GM18507 (cell line): ENCODE measurements around the gene EPN2.
"Not testable (repeated sequence)": the region's sequence is repeated elsewhere in the genome, so short reads cannot be mapped to it uniquely, and the experiment has no call there.

Source experiments
- DNase-seq: peaks from one replicate; pipeline ENCODE4 v3.0.0; 2011; ENCODE audit warnings: low read depth; ENCODE audit not compliant: insufficient read length; ENCODE audit errors: extremely low spot score
- FAIRE-seq: peaks from 2 replicates; lab custom pipeline; 2011; peaks lifted over from hg19 to GRCh38; lab: Jason Lieb, UNC

The EPN2 gene

GRCh38 chr17:19262650-19263631 lies 25.8 kb downstream of the EPN2 start:
- DNase-seq, result no peak
- FAIRE-seq, result no peak

GRCh38 chr17:19263641-19264051 lies 26.5 kb downstream of the EPN2 start:
- no peak for FAIRE-seq

GRCh38 chr17:19264268-19264667 lies 27.1 kb downstream of the EPN2 start:
- FAIRE-seq (no peak), DNase-seq (no peak)

More at GRCh38 chr17:19263641-19264051, 26.5 kb downstream of the EPN2 start:
- no peak for DNase-seq

GRCh38 chr17:19264681-19265080 lies 27.5 kb downstream of the EPN2 start:
- FAIRE-seq (no peak), DNase-seq (no peak)

- DNase-seq, result no peak
- no peak for FAIRE-seq
Observed at GRCh38 chr17:19265755-19266154, 28.6 kb downstream of the EPN2 start.

GRCh38 chr17:19268611-19269010 lies 31.4 kb downstream of the EPN2 start:
- no peak for DNase-seq
- FAIRE-seq, result no peak

GRCh38 chr17:19269106-19269505 lies 31.9 kb downstream of the EPN2 start:
- FAIRE-seq, result no peak

GRCh38 chr17:19269641-19270040 lies 32.5 kb downstream of the EPN2 start:
- FAIRE-seq (no peak), DNase-seq (no peak)

More at GRCh38 chr17:19269106-19269505, 31.9 kb downstream of the EPN2 start:
- DNase-seq, result no peak

GRCh38 chr17:19270347-19270703 lies 33.2 kb downstream of the EPN2 start:
- DNase-seq, result no peak
- no peak for FAIRE-seq

- DNase-seq (no peak), FAIRE-seq (peak; percentile 80)
Observed at GRCh38 chr17:19270704-19271611, 33.8 kb downstream of the EPN2 start.

- FAIRE-seq (no peak), DNase-seq (no peak)
Observed at GRCh38 chr17:19271780-19272357, 34.7 kb downstream of the EPN2 start.

- no peak for FAIRE-seq
- no peak for DNase-seq
Observed at GRCh38 chr17:19273731-19274130, 36.6 kb downstream of the EPN2 start.

GRCh38 chr17:19274893-19275292 lies 37.7 kb downstream of the EPN2 start:
- DNase-seq (no peak), FAIRE-seq (no peak)

- FAIRE-seq (no peak), DNase-seq (no peak)
Observed at GRCh38 chr17:19275457-19276127, 38.4 kb downstream of the EPN2 start.

GRCh38 chr17:19278284-19278683 lies 41.1 kb downstream of the EPN2 start:
- DNase-seq, FAIRE-seq: not testable (repeated sequence)

GRCh38 chr17:19278729-19279128 lies 41.6 kb downstream of the EPN2 start:
- FAIRE-seq (no peak), DNase-seq (no peak)

GRCh38 chr17:19281161-19281560 lies 44.0 kb downstream of the EPN2 start:
- FAIRE-seq, result no peak
- no peak for DNase-seq

GRCh38 chr17:19284005-19284959 lies 47.1 kb downstream of the EPN2 start:
- DNase-seq (peak; percentile 43), FAIRE-seq (peak; percentile 92)
